ENCODE results near the gene CLEC2D. TPM values are rescaled to one million over a fixed set of nuclear protein-coding genes. Genes with fewer than 3 reads are reported as not detected.
"Not testable (repeated sequence)": the region's sequence is repeated elsewhere in the genome, so short reads cannot be mapped to it uniquely, and the experiment has no call there.

Gene CLEC2D
- total and polyA plus RNA-seq, 2 donors (not counting 1 experiment from before 2014, with no cell fraction given), result 158 to 426 TPM

- no CpG with 5 or more reads among the region's 3 CpGs for WGBS (ENCODE audit: insufficient coverage)
- ATAC-seq (ENCODE audit: low read depth), result peak; percentile 53
- intact Hi-C loops (cut with micrococcal nuclease), result no loop called here
Measured at GRCh38 chr12:9702255-9702654, 32.7 kb downstream of the CLEC2D start.

GRCh38 chr12:9704561-9704960, 35.0 kb downstream of the CLEC2D start:
- peak overlapping the region in 1 of 2 donors; percentile 48 for H3K27ac ChIP-seq (ENCODE audit: low read length in 2 of 2)
- POLR2A ChIA-PET; H3K9ac ChIP-seq (ENCODE audit: low read length); intact Hi-C loops (cut with micrococcal nuclease); H4K20me1 ChIP-seq (ENCODE audit: control insufficient read depth, insufficient read depth, low read length, poor library complexity, severe bottlenecking); H3K9me3 Mint-ChIP-seq (ENCODE audit: insufficient read depth); H2AFZ ChIP-seq (ENCODE audit: insufficient read depth, low read depth, low read length, poor library complexity, severe bottlenecking); H3K4me3 ChIP-seq (ENCODE audit: control extremely low read depth in 1 of 5, extremely low read depth in 1 of 5, insufficient read depth in 1 of 5, low read depth in 2 of 5, low read length in 4 of 5); H3K9me3 ChIP-seq (ENCODE audit: control extremely low read depth in 1 of 3, control insufficient read depth in 2 of 3, insufficient read depth in 1 of 3, low read length in 2 of 3); H3K4me3 Mint-ChIP-seq; H3K36me3 ChIP-seq (replicated peaks in 1 of 2; ENCODE audit: control extremely low read depth in 1 of 2, control insufficient read depth in 1 of 2, extremely low read depth in 1 of 2, insufficient read depth in 2 of 2, low read length in 1 of 2); H3K4me2 ChIP-seq (replicated peaks; ENCODE audit: low read depth, low read length, poor library complexity, severe bottlenecking); H3K27me3 ChIP-seq (replicated peaks in 1 of 4; ENCODE audit: control extremely low read depth in 1 of 4, control insufficient read depth in 3 of 4, insufficient read depth in 4 of 4, low read length in 3 of 4); ATAC-seq (ENCODE audit: low read depth); DNase-seq; H3K27me3 Mint-ChIP-seq: not testable (repeated sequence)
- peaks cover 24% of the 10 kb centered on the region for H3K79me2 ChIP-seq (ENCODE audit: control insufficient read depth, insufficient read depth, low read length)
- WGBS (ENCODE audit: insufficient coverage), result no CpG with 5 or more reads among the region's 5 CpGs
- Mint-ChIP-seq H3K4me1 (peaks cover 84% of the 10 kb centered on the region), H3K27ac (peak overlapping the region; percentile 12)
- CTCF ChIA-PET, result interaction anchor here (1.6 to 4.3 kb wide), 2 partner anchors 26 to 45 kb away, joined by 5 to 26 read pairs; no protein-coding TSS in a partner anchor
- H3K4me1 ChIP-seq (ENCODE audit: control insufficient read depth in 2 of 2, insufficient read depth in 2 of 2, low read length in 2 of 2), result peaks cover 73 to 75% of the 10 kb centered on the region in 2 donors

More at GRCh38 chr12:9702255-9702654, 32.7 kb downstream of the CLEC2D start:
- Mint-ChIP-seq H3K27me3 (no peaks in the 10 kb centered on the region), H3K9me3 (ENCODE audit: insufficient read depth) (peaks cover 5% of the 10 kb centered on the region), H3K27ac (peak overlapping the region; percentile 84), H3K4me1 (peaks cover 74% of the 10 kb centered on the region), H3K4me3 (peak overlapping the region; percentile 64)
- Histone ChIP-seq H3K27me3 (replicated peaks in 1 of 4; ENCODE audit: control extremely low read depth in 1 of 4, control insufficient read depth in 3 of 4, insufficient read depth in 4 of 4, low read length in 3 of 4) (no peaks in the 10 kb centered on the region), H3K9me3 (ENCODE audit: control extremely low read depth in 1 of 3, control insufficient read depth in 2 of 3, insufficient read depth in 1 of 3, low read length in 2 of 3) (peaks cover under 1 to 4% (median 1%) of the 10 kb centered on the region in 3 donors), H2AFZ (ENCODE audit: insufficient read depth, low read depth, low read length, poor library complexity, severe bottlenecking) (peak overlapping the region; percentile 26), H3K4me2 (replicated peaks; ENCODE audit: low read depth, low read length, poor library complexity, severe bottlenecking) (peak overlapping the region; percentile 47), H3K4me1 (ENCODE audit: control insufficient read depth in 2 of 2, insufficient read depth in 2 of 2, low read length in 2 of 2) (peaks cover 51 to 56% of the 10 kb centered on the region in 2 donors), H3K79me2 (ENCODE audit: control insufficient read depth, insufficient read depth, low read length) (peaks cover 10% of the 10 kb centered on the region), H3K9ac (ENCODE audit: low read length) (peak overlapping the region; percentile 14), H3K36me3 (replicated peaks in 1 of 2; ENCODE audit: control extremely low read depth in 1 of 2, control insufficient read depth in 1 of 2, extremely low read depth in 1 of 2, insufficient read depth in 2 of 2, low read length in 1 of 2) (peaks cover 0 to 1% of the 10 kb centered on the region in 2 experiments), H3K27ac (ENCODE audit: low read length in 2 of 2) (peak overlapping the region; percentile 63 to 76), H4K20me1 (ENCODE audit: control insufficient read depth, insufficient read depth, low read length, poor library complexity, severe bottlenecking) (no peaks in the 10 kb centered on the region), H3K4me3 (ENCODE audit: control extremely low read depth in 1 of 5, extremely low read depth in 1 of 5, insufficient read depth in 1 of 5, low read depth in 2 of 5, low read length in 4 of 5) (peak overlapping the region in 1 of 5 experiments; percentile 27)
- TF ChIP-seq CTCF (IDR thresholded peaks at IDR 0.05), result no peak
- no peak for TF ChIP-seq EZH2 (IDR thresholded peaks at IDR 0.05; ENCODE audit: borderline replicate concordance, insufficient read depth, low read depth, low read length, poor library complexity, severe bottlenecking)
- POLR2A ChIA-PET, result interaction anchor here (0.6 to 1.3 kb wide), 2 partner anchors 18 to 54 kb away, joined by 6 to 7 read pairs; no protein-coding TSS in a partner anchor
- CTCF ChIA-PET, result interaction anchor here (0.7 to 1.4 kb wide), 9 partner anchors 9 to 95 kb away, joined by 3 to 9 read pairs (median 3); no protein-coding TSS in a partner anchor
- no peak for DNase-seq
